GM12878 (cell line): Measurements from ENCODE around the gene PTK6. TPM values are rescaled to one million over a fixed set of nuclear protein-coding genes. Genes with fewer than 3 reads are reported as not detected.

ENCODE experiments used
- ATAC-seq: fragments of 200-7000 bp; cut with Tn5 transposase; 3 replicates; pipeline ENCODE4 v1.9.1; 2020; ENCODE audit warnings: mild to moderate bottlenecking, moderate library complexity
- BruUV-seq: library from RNA; stranded (reverse); fragments of 400-500 nt; replicated peaks from 2 replicates; lab custom pipeline; 2021; lab: Mats Ljungman, UMichigan
- CTCF ChIA-PET: fragments of 300-600 bp; sonication (Branson Sonifier 250); formaldehyde crosslinking; extraction: SDS; loops from one replicate; lab custom pipeline; 2021; ENCODE audit warnings: inconsistent platforms; lab: Yijun Ruan, JAX
- POLR2A ChIA-PET: fragments of 350-600 bp; formaldehyde crosslinking; extraction: SDS; loops from one replicate; lab custom pipeline; 2021; ENCODE audit warnings: inconsistent platforms; lab: Charles Lee
- RAD21 ChIA-PET: fragments of 300-600 bp; sonication (Branson Sonifier 250); formaldehyde crosslinking; loops from one replicate; lab custom pipeline; 2023; ENCODE audit warnings: antibody characterized with exemption; ENCODE audit not compliant: unreplicated experiment; lab: Charles Lee
- SMC1A ChIA-PET: fragments of 300-600 bp; sonication (Branson Sonifier 250); formaldehyde crosslinking; loops from one replicate; lab custom pipeline; 2023; ENCODE audit not compliant: unreplicated experiment, uncharacterized antibody; lab: Charles Lee
- DNase-seq: peaks from one replicate; pipeline ENCODE4 v3.0.0-alpha.2; 2011; ENCODE audit warnings: low read depth, low spot score
- FAIRE-seq: peaks from 3 replicates; lab custom pipeline; 2011; peaks lifted over from hg19 to GRCh38; lab: Jason Lieb, UNC
- H2AFZ ChIP-seq: 2 replicates; pipeline ENCODE4 v1.6.0; 2011; ENCODE audit warnings: low read depth, low read length, control low read depth; ENCODE audit not compliant: control insufficient read depth
- H3K27ac ChIP-seq: 2 replicates; pipeline ENCODE4 v1.5.1; 2011; ENCODE audit warnings: control low read depth; ENCODE audit not compliant: control insufficient read depth, insufficient read depth
- H3K27me3 ChIP-seq, 2 experiments: replicated peaks in 1 of 2; 2 replicates each; pipeline versions ENCODE4 v1.6.0 to v1.6.1; 2011; ENCODE audit warnings: low read length in 1 of 2; ENCODE audit not compliant: control insufficient read depth in 2 of 2, insufficient read depth in 2 of 2
- H3K36me3 ChIP-seq, 2 experiments: 2 replicates each; pipeline ENCODE4 v1.5.1; 2011; ENCODE audit warnings: low read length in 1 of 2; ENCODE audit not compliant: control insufficient read depth in 2 of 2, insufficient read depth in 2 of 2
- H3K4me1 ChIP-seq: 2 replicates; pipeline ENCODE4 v1.6.1; 2011; ENCODE audit warnings: mild to moderate bottlenecking, low read length, moderate library complexity, mixed read lengths; ENCODE audit not compliant: control insufficient read depth, insufficient read depth
- H3K4me2 ChIP-seq: 2 replicates; pipeline ENCODE4 v1.6.0; 2011; ENCODE audit warnings: control low read depth; ENCODE audit not compliant: control insufficient read depth, insufficient read depth
- H3K4me3 ChIP-seq: fragments of 200-600 bp; sonication (generic); 2 replicates; pipeline ENCODE4 v1.5.1; 2016
- H3K79me2 ChIP-seq: 2 replicates; pipeline ENCODE4 v1.6.0; 2011; ENCODE audit warnings: low read length; ENCODE audit not compliant: control insufficient read depth, insufficient read depth
- H3K9ac ChIP-seq: 2 replicates; pipeline ENCODE4 v1.8.0; 2011; ENCODE audit warnings: low read length, control low read depth, mixed read lengths; ENCODE audit not compliant: control insufficient read depth, insufficient read depth
- H3K9me3 ChIP-seq: replicated peaks from 3 replicates; pipeline ENCODE4 v1.5.1; 2011; ENCODE audit warnings: mild to moderate bottlenecking, low read length; ENCODE audit not compliant: control insufficient read depth, insufficient read depth
- H4K20me1 ChIP-seq: 2 replicates; pipeline ENCODE4 v1.6.0; 2011; ENCODE audit not compliant: control insufficient read depth, insufficient read depth
- ASH2L ChIP-seq: fragments of 300-600, 200-600 bp; sonication (generic); IDR thresholded peaks from 2 replicates; pipeline ENCODE4 v1.6.1; 2017; ENCODE audit warnings: low read depth, mild to moderate bottlenecking, borderline replicate concordance
- CHD1 ChIP-seq: IDR thresholded peaks from 2 replicates; pipeline ENCODE4 v1.6.1; 2012; ENCODE audit warnings: low read depth, low read length, improper control_type of control experiment
- FOXM1 ChIP-seq: IDR thresholded peaks from 2 replicates; pipeline ENCODE4 v1.6.1; 2012; ENCODE audit warnings: low read depth, mild to moderate bottlenecking, inconsistent platforms, low read length, moderate library complexity
- HDGF ChIP-seq: fragments of 450-650 bp; IDR thresholded peaks from 2 replicates; pipeline ENCODE4 v1.6.1; 2016; ENCODE audit warnings: antibody characterized with exemption
- JUND ChIP-seq: IDR thresholded peaks from 2 replicates; pipeline ENCODE4 v1.6.1; 2012; ENCODE audit warnings: low read depth, mild to moderate bottlenecking, low read length, improper control_type of control experiment, moderate library complexity
- MYB ChIP-seq: fragments of 150-350 bp; IDR thresholded peaks from 2 replicates; pipeline ENCODE4 v1.6.1; 2014; ENCODE audit warnings: mild to moderate bottlenecking, low read depth, low read length, borderline replicate concordance
- NFIC ChIP-seq: IDR thresholded peaks from 2 replicates; pipeline ENCODE4 v1.6.1; 2012; ENCODE audit warnings: low read depth, mild to moderate bottlenecking, inconsistent platforms, low read length, moderate library complexity
- PML ChIP-seq: IDR thresholded peaks from 2 replicates; pipeline ENCODE4 v1.6.1; 2012; ENCODE audit warnings: low read length, inconsistent platforms
- RCOR1 ChIP-seq: conservative IDR thresholded peaks from 2 replicates; pipeline ENCODE4 v1.6.1; 2012; ENCODE audit warnings: low read depth, low read length, improper control_type of control experiment
- RELA ChIP-seq: fragments of 450-650 bp; IDR thresholded peaks from 2 replicates; pipeline ENCODE4 v1.8.0; 2014; ENCODE audit warnings: borderline replicate concordance; ENCODE audit not compliant: partially characterized antibody
- SMAD5 ChIP-seq: IDR thresholded peaks from 2 replicates; pipeline ENCODE4 v1.6.1; 2016; ENCODE audit warnings: antibody characterized with exemption, low read depth
- SP1 ChIP-seq: IDR thresholded peaks from one replicate; pipeline ENCODE4 v1.6.1; 2011; ENCODE audit warnings: low read depth, low read length
- TCF12 ChIP-seq: IDR thresholded peaks from 2 replicates; pipeline ENCODE4 v1.6.1; 2011; ENCODE audit warnings: low read depth, mild to moderate bottlenecking, low read length
- WGBS: methylation state at CpG from one replicate; pipeline ENCODE4 v1.1.6; 2016; ENCODE audit warnings: low lambda C conversion rate; ENCODE audit not compliant: insufficient replicate concordance, insufficient coverage; ENCODE audit errors: missing lambda C conversion rate; 5-methylcytosine and 5-hydroxymethylcytosine counted together
- in situ Hi-C: fragments of 300-500 bp; cut with MboI; formaldehyde crosslinking; loops from 9 replicates; pipeline ENCODE4 v1.14.3; 2018; ENCODE audit warnings: mixed read lengths
- intact Hi-C: fragments of 100-400 bp; cut with micrococcal nuclease; formaldehyde crosslinking; loops from one replicate; pipeline ENCODE4 v1.14.2; 2022; ENCODE audit not compliant: unreplicated experiment
- polyA plus RNA-seq, 11 experiments: library from polyadenylated mRNA; depleted of rRNA in 4 of 11; unstranded in 6 of 11; stranded (reverse) in 5 of 11; fragments of >200 nt; fragmentation: Nextera tagmentation in 4 of 11; fragmentation: Illumina TruSeq in 1 of 11; extraction: Ambion mirVana in 4 of 11; extraction: Trizol in 1 of 11; gene quantifications; 1 replicate in 1 of 11; 2 replicates in 10 of 11; pipeline versions ENCODE4 v1.2.1 to v1.2.3, GENCODE V29; 2011 to 2016; ENCODE audit warnings: inconsistent platforms in 2 of 11, missing spikeins in 2 of 11, low read depth in 1 of 11
- total RNA-seq, 4 experiments: library from RNA; depleted of rRNA in 3 of 4; stranded (reverse); fragments of >200 nt in 3 of 4; fragmentation: Illumina TruSeq in 1 of 4; extraction: Trizol in 1 of 4; gene quantifications; 2 replicates each; pipeline versions ENCODE4 v1.2.1 to v1.2.3, GENCODE V29; 2013 to 2021
- TF ChIP-seq, protein P1 (sequence below): fragments of 450-650 bp; formaldehyde crosslinking; IDR thresholded peaks from 2 replicates; pipeline ENCODE4 v1.4.0; 2022; ENCODE audit warnings: mild to moderate bottlenecking, moderate library complexity
- TF ChIP-seq, protein P2 (sequence below): fragments of 450-650 bp; formaldehyde crosslinking; IDR thresholded peaks from 2 replicates; pipeline ENCODE4 v1.4.0; 2020; ENCODE audit warnings: mild to moderate bottlenecking, moderate library complexity
- TF ChIP-seq, protein P3 (sequence below): fragments of 150-350 bp; IDR thresholded peaks from 2 replicates; pipeline ENCODE4 v1.6.1; 2014; ENCODE audit warnings: mild to moderate bottlenecking, low read depth, low read length
- TF ChIP-seq, protein P4 (sequence below): IDR thresholded peaks from 2 replicates; pipeline ENCODE4 v1.6.1; 2011; ENCODE audit warnings: low read depth, mild to moderate bottlenecking, low read length, moderate library complexity, borderline replicate concordance; ENCODE audit errors: extremely low read depth

The PTK6 gene
- total and polyA plus RNA-seq, 10 of the 15 experiments (the other 5 are each of a cell fraction or from before 2014, with no cell fraction given) = 0.02 to 0.21 (median 0.09) TPM; not detected in 3

DNA sequence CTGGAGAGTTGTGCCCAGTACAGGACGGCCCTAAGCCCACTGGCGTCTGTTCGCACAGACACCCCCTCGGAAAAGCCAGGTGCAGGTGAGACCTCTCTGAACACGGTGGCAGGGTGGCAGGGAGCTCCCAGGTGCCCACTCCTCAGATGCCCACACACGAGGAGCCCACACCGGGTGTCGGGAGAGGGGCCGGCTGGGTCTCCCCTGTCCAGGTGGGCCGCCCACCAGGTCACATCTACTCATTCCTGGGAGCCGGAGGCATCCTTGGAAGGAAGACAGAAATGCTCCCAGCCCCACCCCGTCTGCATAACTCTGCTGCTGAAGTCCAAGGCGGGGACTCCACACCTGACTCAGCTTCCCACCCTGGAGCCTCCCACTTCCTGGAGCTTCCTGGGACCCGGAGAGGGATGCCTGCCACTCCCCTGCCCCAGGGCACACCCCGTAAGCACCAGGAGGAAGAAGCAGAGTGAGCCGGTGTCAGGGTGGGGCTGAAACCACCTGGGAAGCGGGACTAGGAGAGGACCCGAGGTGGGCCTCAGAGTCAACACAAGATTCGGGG lies 7.9 kb upstream of the PTK6 start:
- no peak overlapping the region for H3K9ac ChIP-seq
- no TSS peak for BruUV-seq
- ChIA-PET POLR2A (no interaction called here), CTCF (no interaction called here), SMC1A (no interaction called here), RAD21 (interaction anchor here (1.6 kb wide), 1 partner anchor 7 kb away, joined by 4 read pairs; no protein-coding TSS in a partner anchor)
- no peak overlapping the region for H3K27ac ChIP-seq
- no peaks in the 10 kb centered on the region for H4K20me1 ChIP-seq
- H3K27me3 ChIP-seq = no peaks in the 10 kb centered on the region; a peak in 1 of 4 replicates
- H3K9me3 ChIP-seq = no peaks in the 10 kb centered on the region
- DNase-seq (no peak), ATAC-seq (no peak), FAIRE-seq (no peak)
- no peaks in the 10 kb centered on the region for H3K36me3 ChIP-seq
- H3K4me3 ChIP-seq = no peak overlapping the region
- no peaks in the 10 kb centered on the region for H3K79me2 ChIP-seq
- 35% methylated on average over 18 of the region's 19 CpGs for WGBS
- in situ Hi-C loops (no loop called here), intact Hi-C loops (no loop called here)
- H3K4me1 ChIP-seq = peaks cover 12% of the 10 kb centered on the region; the same call in 1 of the 2 replicates
- H2AFZ ChIP-seq = no peak overlapping the region
- H3K4me2 ChIP-seq = no peak overlapping the region
- TF ChIP-seq, protein P1, sequence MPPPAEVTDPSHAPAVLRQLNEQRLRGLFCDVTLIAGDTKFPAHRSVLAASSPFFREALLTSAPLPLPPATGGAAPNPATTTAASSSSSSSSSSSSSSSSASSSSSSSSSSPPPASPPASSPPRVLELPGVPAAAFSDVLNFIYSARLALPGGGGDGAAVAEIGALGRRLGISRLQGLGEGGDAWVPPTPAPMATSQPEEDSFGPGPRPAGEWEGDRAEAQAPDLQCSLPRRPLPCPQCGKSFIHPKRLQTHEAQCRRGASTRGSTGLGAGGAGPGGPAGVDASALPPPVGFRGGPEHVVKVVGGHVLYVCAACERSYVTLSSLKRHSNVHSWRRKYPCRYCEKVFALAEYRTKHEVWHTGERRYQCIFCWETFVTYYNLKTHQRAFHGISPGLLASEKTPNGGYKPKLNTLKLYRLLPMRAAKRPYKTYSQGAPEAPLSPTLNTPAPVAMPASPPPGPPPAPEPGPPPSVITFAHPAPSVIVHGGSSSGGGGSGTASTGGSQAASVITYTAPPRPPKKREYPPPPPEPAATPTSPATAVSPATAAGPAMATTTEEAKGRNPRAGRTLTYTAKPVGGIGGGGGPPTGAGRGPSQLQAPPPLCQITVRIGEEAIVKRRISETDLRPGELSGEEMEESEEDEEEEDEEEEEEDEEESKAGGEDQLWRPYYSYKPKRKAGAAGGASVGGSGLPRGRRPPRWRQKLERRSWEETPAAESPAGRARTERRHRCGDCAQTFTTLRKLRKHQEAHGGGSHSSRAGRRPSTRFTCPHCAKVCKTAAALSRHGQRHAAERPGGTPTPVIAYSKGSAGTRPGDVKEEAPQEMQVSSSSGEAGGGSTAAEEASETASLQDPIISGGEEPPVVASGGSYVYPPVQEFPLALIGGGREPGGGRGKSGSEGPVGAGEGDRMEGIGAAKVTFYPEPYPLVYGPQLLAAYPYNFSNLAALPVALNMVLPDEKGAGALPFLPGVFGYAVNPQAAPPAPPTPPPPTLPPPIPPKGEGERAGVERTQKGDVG (CRISPR knock-in tag) = no peak
- TF ChIP-seq SP1 = no peak
- TF ChIP-seq CHD1 = no peak
- no peak for TF ChIP-seq JUND
- TF ChIP-seq, protein P2, sequence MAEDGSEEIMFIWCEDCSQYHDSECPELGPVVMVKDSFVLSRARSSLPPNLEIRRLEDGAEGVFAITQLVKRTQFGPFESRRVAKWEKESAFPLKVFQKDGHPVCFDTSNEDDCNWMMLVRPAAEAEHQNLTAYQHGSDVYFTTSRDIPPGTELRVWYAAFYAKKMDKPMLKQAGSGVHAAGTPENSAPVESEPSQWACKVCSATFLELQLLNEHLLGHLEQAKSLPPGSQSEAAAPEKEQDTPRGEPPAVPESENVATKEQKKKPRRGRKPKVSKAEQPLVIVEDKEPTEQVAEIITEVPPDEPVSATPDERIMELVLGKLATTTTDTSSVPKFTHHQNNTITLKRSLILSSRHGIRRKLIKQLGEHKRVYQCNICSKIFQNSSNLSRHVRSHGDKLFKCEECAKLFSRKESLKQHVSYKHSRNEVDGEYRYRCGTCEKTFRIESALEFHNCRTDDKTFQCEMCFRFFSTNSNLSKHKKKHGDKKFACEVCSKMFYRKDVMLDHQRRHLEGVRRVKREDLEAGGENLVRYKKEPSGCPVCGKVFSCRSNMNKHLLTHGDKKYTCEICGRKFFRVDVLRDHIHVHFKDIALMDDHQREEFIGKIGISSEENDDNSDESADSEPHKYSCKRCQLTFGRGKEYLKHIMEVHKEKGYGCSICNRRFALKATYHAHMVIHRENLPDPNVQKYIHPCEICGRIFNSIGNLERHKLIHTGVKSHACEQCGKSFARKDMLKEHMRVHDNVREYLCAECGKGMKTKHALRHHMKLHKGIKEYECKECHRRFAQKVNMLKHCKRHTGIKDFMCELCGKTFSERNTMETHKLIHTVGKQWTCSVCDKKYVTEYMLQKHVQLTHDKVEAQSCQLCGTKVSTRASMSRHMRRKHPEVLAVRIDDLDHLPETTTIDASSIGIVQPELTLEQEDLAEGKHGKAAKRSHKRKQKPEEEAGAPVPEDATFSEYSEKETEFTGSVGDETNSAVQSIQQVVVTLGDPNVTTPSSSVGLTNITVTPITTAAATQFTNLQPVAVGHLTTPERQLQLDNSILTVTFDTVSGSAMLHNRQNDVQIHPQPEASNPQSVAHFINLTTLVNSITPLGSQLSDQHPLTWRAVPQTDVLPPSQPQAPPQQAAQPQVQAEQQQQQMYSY (CRISPR knock-in tag) = no peak
- no peak for TF ChIP-seq HDGF
- no peak for TF ChIP-seq ASH2L
- TF ChIP-seq, protein P3, sequence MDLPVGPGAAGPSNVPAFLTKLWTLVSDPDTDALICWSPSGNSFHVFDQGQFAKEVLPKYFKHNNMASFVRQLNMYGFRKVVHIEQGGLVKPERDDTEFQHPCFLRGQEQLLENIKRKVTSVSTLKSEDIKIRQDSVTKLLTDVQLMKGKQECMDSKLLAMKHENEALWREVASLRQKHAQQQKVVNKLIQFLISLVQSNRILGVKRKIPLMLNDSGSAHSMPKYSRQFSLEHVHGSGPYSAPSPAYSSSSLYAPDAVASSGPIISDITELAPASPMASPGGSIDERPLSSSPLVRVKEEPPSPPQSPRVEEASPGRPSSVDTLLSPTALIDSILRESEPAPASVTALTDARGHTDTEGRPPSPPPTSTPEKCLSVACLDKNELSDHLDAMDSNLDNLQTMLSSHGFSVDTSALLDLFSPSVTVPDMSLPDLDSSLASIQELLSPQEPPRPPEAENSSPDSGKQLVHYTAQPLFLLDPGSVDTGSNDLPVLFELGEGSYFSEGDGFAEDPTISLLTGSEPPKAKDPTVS = no peak
- no peak for TF ChIP-seq NFIC
- no peak for TF ChIP-seq RELA
- TF ChIP-seq, protein P4, sequence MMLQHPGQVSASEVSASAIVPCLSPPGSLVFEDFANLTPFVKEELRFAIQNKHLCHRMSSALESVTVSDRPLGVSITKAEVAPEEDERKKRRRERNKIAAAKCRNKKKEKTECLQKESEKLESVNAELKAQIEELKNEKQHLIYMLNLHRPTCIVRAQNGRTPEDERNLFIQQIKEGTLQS = no peak
- no peak for TF ChIP-seq PML
- no peak for TF ChIP-seq RCOR1
- TF ChIP-seq TCF12 = no peak
- no peak for TF ChIP-seq SMAD5
- TF ChIP-seq FOXM1 = no peak
- TF ChIP-seq MYB = no peak
